HEK293 (cell line): ENCODE results near the gene TMEM150A.

ENCODE experiments used
- CTCF ChIA-PET: fragments of 350-600 bp; formaldehyde crosslinking; extraction: SDS; loops from one replicate; lab custom pipeline; 2021; ENCODE audit warnings: antibody characterized with exemption; lab: Yijun Ruan, JAX
- POLR2A ChIA-PET: fragments of 300-600 bp; formaldehyde crosslinking; extraction: SDS; loops from one replicate; lab custom pipeline; 2020; ENCODE audit warnings: antibody characterized with exemption, inconsistent platforms; lab: Yijun Ruan, JAX
- H3K27ac ChIP-seq: fragments of 200-500 bp; sonication (Bioruptor generic); 2 replicates; pipeline ENCODE4 v1.5.1; 2014; ENCODE audit warnings: low read depth, low read length, control low read depth, inconsistent platforms; ENCODE audit errors: extremely low read depth
- H3K36me3 ChIP-seq, 2 experiments: fragments of 200-500 bp in 1 of 2; sonication (Bioruptor generic) in 1 of 2; 1 replicate in 1 of 2; 2 replicates in 1 of 2; pipeline ENCODE4 v1.5.1; 2014 to 2017; ENCODE audit warnings: inconsistent platforms in 2 of 2, low read length in 2 of 2; ENCODE audit not compliant: control insufficient read depth in 2 of 2, insufficient read depth in 1 of 2
- H3K4me1 ChIP-seq: fragments of 200-500 bp; sonication (Bioruptor generic); 2 replicates; pipeline ENCODE4 v1.5.1; 2014; ENCODE audit warnings: mild to moderate bottlenecking, low read length, inconsistent platforms; ENCODE audit not compliant: control insufficient read depth, insufficient read depth
- H3K4me3 ChIP-seq: 2 replicates; pipeline ENCODE4 v1.5.1; 2011; ENCODE audit warnings: low read depth, mild to moderate bottlenecking, control low read depth, low read length, moderate library complexity
- H3K9me3 ChIP-seq: fragments of 200-500 bp; sonication (Bioruptor generic); 2 replicates; pipeline ENCODE4 v1.5.1; 2014; ENCODE audit warnings: low read depth, low read length, inconsistent platforms; ENCODE audit not compliant: control insufficient read depth, insufficient read depth
- GLIS1 ChIP-seq: fragments of 450-650 bp; formaldehyde crosslinking; IDR thresholded peaks from 2 replicates; pipeline ENCODE4 v1.5.1; 2016; ENCODE audit warnings: missing biosample characterization, missing genetic modification characterization
- INSM2 ChIP-seq: fragments of 450-650 bp; formaldehyde crosslinking; IDR thresholded peaks from 2 replicates; pipeline ENCODE4 v1.5.1; 2016; ENCODE audit warnings: missing biosample characterization, missing genetic modification characterization
- OSR2 ChIP-seq: fragments of 450-650 bp; formaldehyde crosslinking; IDR thresholded peaks from 2 replicates; pipeline ENCODE4 v1.5.1; 2016; ENCODE audit warnings: missing biosample characterization, missing genetic modification characterization
- OVOL3 ChIP-seq: fragments of 450-650 bp; formaldehyde crosslinking; IDR thresholded peaks from 2 replicates; pipeline ENCODE4 v1.5.1; 2016; ENCODE audit warnings: missing biosample characterization, missing genetic modification characterization
- PRDM4 ChIP-seq: fragments of 450-650 bp; formaldehyde crosslinking; IDR thresholded peaks from 2 replicates; pipeline ENCODE4 v1.5.1; 2017; ENCODE audit warnings: missing biosample characterization, missing genetic modification characterization
- RBAK ChIP-seq: fragments of 450-650 bp; formaldehyde crosslinking; IDR thresholded peaks from 2 replicates; pipeline ENCODE4 v1.5.1; 2016; ENCODE audit warnings: missing biosample characterization, missing genetic modification characterization
- SALL2 ChIP-seq: fragments of 450-650 bp; formaldehyde crosslinking; IDR thresholded peaks from 2 replicates; pipeline ENCODE4 v1.5.0; 2017; ENCODE audit warnings: missing biosample characterization, mild to moderate bottlenecking, missing genetic modification characterization, borderline replicate concordance
- SP3 ChIP-seq: fragments of 450-650 bp; formaldehyde crosslinking; IDR thresholded peaks from 2 replicates; pipeline ENCODE4 v1.5.1; 2016; ENCODE audit warnings: missing biosample characterization, missing genetic modification characterization
- ZBTB44 ChIP-seq: fragments of 450-650 bp; IDR thresholded peaks from 2 replicates; pipeline ENCODE4 v1.5.1; 2018; ENCODE audit warnings: missing biosample characterization, mild to moderate bottlenecking, missing genetic modification characterization
- ZBTB8A ChIP-seq: fragments of 450-650 bp; formaldehyde crosslinking; IDR thresholded peaks from 2 replicates; pipeline ENCODE4 v1.5.1; 2016; ENCODE audit warnings: missing biosample characterization, missing genetic modification characterization
- ZFP37 ChIP-seq: fragments of 450-650 bp; formaldehyde crosslinking; IDR thresholded peaks from 2 replicates; pipeline ENCODE4 v1.5.1; 2016; ENCODE audit warnings: missing biosample characterization, missing genetic modification characterization
- ZNF112 ChIP-seq: fragments of 450-650 bp; formaldehyde crosslinking; IDR thresholded peaks from 2 replicates; pipeline ENCODE4 v1.5.0; 2017; ENCODE audit warnings: missing biosample characterization, missing genetic modification characterization
- ZNF148 ChIP-seq: fragments of 450-650 bp; formaldehyde crosslinking; IDR thresholded peaks from 2 replicates; pipeline ENCODE4 v1.5.0; 2017; ENCODE audit warnings: missing biosample characterization, missing genetic modification characterization, borderline replicate concordance
- ZNF155 ChIP-seq: fragments of 450-650 bp; formaldehyde crosslinking; IDR thresholded peaks from 2 replicates; pipeline ENCODE4 v1.5.1; 2016; ENCODE audit warnings: missing biosample characterization, missing genetic modification characterization
- ZNF214 ChIP-seq: fragments of 450-650 bp; formaldehyde crosslinking; IDR thresholded peaks from 2 replicates; pipeline ENCODE4 v1.5.1; 2017; ENCODE audit warnings: missing biosample characterization, mild to moderate bottlenecking, missing genetic modification characterization, borderline replicate concordance
- ZNF221 ChIP-seq: fragments of 450-650 bp; formaldehyde crosslinking; IDR thresholded peaks from 2 replicates; pipeline ENCODE4 v1.5.1; 2017; ENCODE audit warnings: missing biosample characterization, missing genetic modification characterization, borderline replicate concordance
- ZNF529 ChIP-seq: fragments of 450-650 bp; formaldehyde crosslinking; IDR thresholded peaks from 2 replicates; pipeline ENCODE4 v1.5.1; 2017; ENCODE audit warnings: missing genetic modification characterization, missing biosample characterization; ENCODE audit not compliant: insufficient replicate concordance
- ZNF776 ChIP-seq: fragments of 450-650 bp; formaldehyde crosslinking; IDR thresholded peaks from 2 replicates; pipeline ENCODE4 v1.5.0; 2017; ENCODE audit warnings: missing biosample characterization, missing genetic modification characterization, borderline replicate concordance
- ZSCAN16 ChIP-seq: fragments of 450-650 bp; formaldehyde crosslinking; IDR thresholded peaks from 2 replicates; pipeline ENCODE4 v1.5.1; 2016; ENCODE audit warnings: missing biosample characterization, missing genetic modification characterization
- ZSCAN18 ChIP-seq: fragments of 450-650 bp; formaldehyde crosslinking; IDR thresholded peaks from 2 replicates; pipeline ENCODE4 v1.5.1; 2016; ENCODE audit warnings: missing biosample characterization, missing genetic modification characterization

The TMEM150A gene

GRCh38 chr2:85549826-85550225, 52.7 kb downstream of the TMEM150A start:
- ChIA-PET POLR2A (interaction anchor here (1.1 to 12.3 kb wide), 5 partner anchors 11 to 155 kb away, joined by 3 to 106 read pairs (median 4); partner anchors contain the start of genes MAT2A and SH2D6), CTCF (interaction anchor here (0.9 to 9.8 kb wide), 8 partner anchors 9 to 250 kb away, joined by 3 to 144 read pairs (median 13); partner anchors contain the start of genes MAT2A and SH2D6)
- H3K4me3 ChIP-seq: no peak overlapping the region
- H3K9me3 ChIP-seq: no peaks in the 10 kb centered on the region
- TF ChIP-seq ZSCAN16 (tag by site-specific recombination) (no peak), ZNF148 (tag by site-specific recombination) (no peak), SP3 (tag by site-specific recombination) (no peak), ZNF214 (no peak), ZSCAN18 (tag by site-specific recombination) (no peak), ZNF529 (tag by site-specific recombination) (no peak), RBAK (no peak), ZBTB8A (tag by site-specific recombination) (no peak), ZFP37 (tag by site-specific recombination) (no peak), ZNF776 (tag by site-specific recombination) (no peak), INSM2 (tag by site-specific recombination) (no peak)
- no peaks in the 10 kb centered on the region for H3K4me1 ChIP-seq
- H3K36me3 ChIP-seq: peaks cover 32 to 90% of the 10 kb centered on the region in 2 experiments
- H3K27ac ChIP-seq: no peak overlapping the region

GRCh38 chr2:85549095-85549494, 53.4 kb downstream of the TMEM150A start:
- ChIA-PET CTCF (interaction anchor here (0.6 to 9.8 kb wide), 7 partner anchors 8 to 248 kb away, joined by 3 to 144 read pairs (median 4); partner anchors contain the start of genes MAT2A and SH2D6), POLR2A (interaction anchor here (0.8 to 12.3 kb wide), 4 partner anchors 10 to 194 kb away, joined by 3 to 106 read pairs (median 4); partner anchors contain the start of genes ELMOD3, GGCX and MAT2A)
- Histone ChIP-seq H3K9me3 (no peaks in the 10 kb centered on the region), H3K27ac (no peak overlapping the region), H3K4me1 (no peaks in the 10 kb centered on the region), H3K36me3 (peaks cover 26 to 90% of the 10 kb centered on the region in 2 experiments), H3K4me3 (no peak overlapping the region)
- TF ChIP-seq ZNF112 (tag by site-specific recombination): no peak
- TF ChIP-seq OSR2: no peak
- TF ChIP-seq ZBTB44 (tag by site-specific recombination): no peak
- TF ChIP-seq ZNF155 (tag by site-specific recombination): no peak
- no peak for TF ChIP-seq PRDM4
- TF ChIP-seq INSM2 (tag by site-specific recombination): no peak
- no peak for TF ChIP-seq ZNF221 (tag by site-specific recombination)
- no peak for TF ChIP-seq SALL2 (tag by site-specific recombination)
- TF ChIP-seq GLIS1 (tag by site-specific recombination): no peak
- TF ChIP-seq ZNF148 (tag by site-specific recombination): no peak
- no peak for TF ChIP-seq OVOL3 (tag by site-specific recombination)
